Hepatocyte (in vitro differentiated cells): ENCODE results near the gene PSMD11. TPM values are rescaled to one million over a fixed set of nuclear protein-coding genes. Genes with fewer than 3 reads are reported as not detected.

Source experiments
- DNase-seq: peaks from one replicate; pipeline ENCODE4 v3.0.0-alpha.2; 2016; ENCODE audit warnings: low spot score
- H2AFZ ChIP-seq: fragments of 200-600 bp; sonication (generic); 2 replicates; pipeline ENCODE4 v1.6.0; 2016; ENCODE audit warnings: antibody characterized with exemption, mild to moderate bottlenecking
- H3K27ac ChIP-seq: fragments of 200-600 bp; sonication (generic); 2 replicates; pipeline ENCODE4 v1.5.1; 2016; ENCODE audit warnings: mild to moderate bottlenecking
- H3K27me3 ChIP-seq: fragments of 200-600 bp; sonication (generic); 2 replicates; pipeline ENCODE4 v1.6.1; 2016
- H3K36me3 ChIP-seq: fragments of 200-600 bp; sonication (generic); replicated peaks from 2 replicates; pipeline ENCODE4 v1.5.1; 2016; ENCODE audit warnings: low read depth; ENCODE audit not compliant: insufficient read depth
- H3K4me1 ChIP-seq: fragments of 200-600 bp; sonication (generic); 2 replicates; pipeline ENCODE4 v1.5.1; 2016; ENCODE audit warnings: mild to moderate bottlenecking, moderate library complexity; ENCODE audit not compliant: insufficient read depth
- H3K4me2 ChIP-seq: fragments of 200-600 bp; sonication (generic); 2 replicates; pipeline ENCODE4 v1.6.0; 2016
- H3K4me3 ChIP-seq: fragments of 200-600 bp; sonication (generic); 2 replicates; pipeline ENCODE4 v1.5.1; 2016; ENCODE audit warnings: mild to moderate bottlenecking
- H3K79me2 ChIP-seq: fragments of 200-600 bp; sonication (generic); 2 replicates; pipeline ENCODE4 v1.6.0; 2017; ENCODE audit warnings: mild to moderate bottlenecking
- H3K9me2 ChIP-seq: fragments of 200-600 bp; sonication (generic); replicated peaks from 2 replicates; pipeline ENCODE4 v1.6.0; 2017; ENCODE audit warnings: mild to moderate bottlenecking; ENCODE audit not compliant: insufficient read depth
- H3K9me3 ChIP-seq: fragments of 200-600 bp; sonication (generic); 2 replicates; pipeline ENCODE4 v1.5.1; 2016; ENCODE audit warnings: low read depth, mild to moderate bottlenecking
- H4K20me1 ChIP-seq: fragments of 200-600 bp; sonication (generic); 2 replicates; pipeline ENCODE4 v1.6.0; 2016; ENCODE audit warnings: mild to moderate bottlenecking; ENCODE audit not compliant: insufficient read depth, poor library complexity, severe bottlenecking
- CTCF ChIP-seq: fragments of 200-600 bp; sonication (generic); IDR thresholded peaks from 2 replicates; pipeline ENCODE4 v1.5.1; 2016; ENCODE audit warnings: antibody characterized with exemption, mild to moderate bottlenecking; ENCODE audit not compliant: poor library complexity
- EZH2 ChIP-seq: fragments of 200-600 bp; sonication (generic); IDR thresholded peaks from 2 replicates; pipeline ENCODE4 v1.6.1; 2016; ENCODE audit warnings: antibody characterized with exemption, mild to moderate bottlenecking, borderline replicate concordance
- EZH2phosphoT487 ChIP-seq: fragments of 200-600 bp; sonication (generic); IDR thresholded peaks from one replicate; pipeline ENCODE4 v1.6.1; 2018; ENCODE audit warnings: antibody characterized with exemption, mild to moderate bottlenecking, low read depth, moderate library complexity; ENCODE audit not compliant: unreplicated experiment, severe bottlenecking
- WGBS: methylation state at CpG from one replicate; pipeline ENCODE4 v1.1.6; 2016; ENCODE audit warnings: low lambda C conversion rate; ENCODE audit errors: missing lambda C conversion rate; 5-methylcytosine and 5-hydroxymethylcytosine counted together
- polyA plus RNA-seq: library from polyadenylated mRNA; unstranded; fragments of >200 nt; fragmentation: Nextera tagmentation; extraction: Ambion mirVana; gene quantifications from 2 replicates; pipeline ENCODE4 v1.2.1, GENCODE V29; 2016
- total RNA-seq: library from RNA; depleted of rRNA; stranded (reverse); fragments of >200 nt; gene quantifications from 2 replicates; pipeline ENCODE4 v1.2.3, GENCODE V29; 2014

The PSMD11 gene
- total and polyA plus RNA-seq, 2 experiments from 2014 or later, result 62.0 to 141 TPM

- H4K20me1 ChIP-seq, result peaks cover 10% of the 10 kb centered on the region
- H3K4me3 ChIP-seq, result no peak overlapping the region
- peaks cover 69% of the 10 kb centered on the region for H3K79me2 ChIP-seq
These were observed 8.0 kb downstream of the PSMD11 start for GRCh38 chr17:32452281-32452680.

GRCh38 chr17:32453370-32453769 lies 9.1 kb downstream of the PSMD11 start:
- 96% methylated on average over 2 of the region's 2 CpGs for WGBS
- Histone ChIP-seq H3K4me1 (no peaks in the 10 kb centered on the region), H3K36me3 (no peaks in the 10 kb centered on the region), H3K79me2 (peaks cover 67% of the 10 kb centered on the region), H3K4me3 (no peak overlapping the region), H3K9me3 (no peaks in the 10 kb centered on the region), H2AFZ (no peak overlapping the region), H3K4me2 (no peak overlapping the region), H4K20me1 (peaks cover 10% of the 10 kb centered on the region), H3K9me2 (no peaks in the 10 kb centered on the region), H3K27me3 (no peaks in the 10 kb centered on the region), H3K27ac (no peak overlapping the region)
- DNase-seq, result no peak
- TF ChIP-seq EZH2, result no peak

More at GRCh38 chr17:32452281-32452680, 8.0 kb downstream of the PSMD11 start:
- 97% methylated on average over 1 of the region's 1 CpG for WGBS
- H3K4me1 ChIP-seq, result no peaks in the 10 kb centered on the region
- H3K36me3 ChIP-seq, result no peaks in the 10 kb centered on the region
- TF ChIP-seq CTCF (no peak), EZH2phosphoT487 (no peak), EZH2 (no peak)
- H3K9me3 ChIP-seq, result no peaks in the 10 kb centered on the region
- no peaks in the 10 kb centered on the region for H3K27me3 ChIP-seq
- no peaks in the 10 kb centered on the region for H3K9me2 ChIP-seq
- H2AFZ ChIP-seq, result no peak overlapping the region
- no peak overlapping the region for H3K4me2 ChIP-seq
- H3K27ac ChIP-seq, result no peak overlapping the region
- DNase-seq, result no peak

GRCh38 chr17:32458371-32458770 lies 14.1 kb downstream of the PSMD11 start:
- Histone ChIP-seq H3K4me1 (no peaks in the 10 kb centered on the region), H3K27me3 (no peaks in the 10 kb centered on the region), H3K4me2 (no peak overlapping the region), H4K20me1 (peaks cover 19% of the 10 kb centered on the region), H3K9me2 (no peaks in the 10 kb centered on the region), H2AFZ (no peak overlapping the region), H3K36me3 (no peaks in the 10 kb centered on the region), H3K27ac (no peak overlapping the region), H3K79me2 (peaks cover 43% of the 10 kb centered on the region), H3K9me3 (no peaks in the 10 kb centered on the region), H3K4me3 (no peak overlapping the region)
- TF ChIP-seq CTCF, result no peak
- no peak for TF ChIP-seq EZH2
- TF ChIP-seq EZH2phosphoT487, result no peak
- no peak for DNase-seq

GRCh38 chr17:32460054-32460453 lies 15.7 kb downstream of the PSMD11 start:
- 98% methylated on average over 4 of the region's 4 CpGs for WGBS
- H3K4me2 ChIP-seq, result no peak overlapping the region
- H3K4me1 ChIP-seq, result no peaks in the 10 kb centered on the region
- no peaks in the 10 kb centered on the region for H3K27me3 ChIP-seq
- H3K9me2 ChIP-seq, result no peaks in the 10 kb centered on the region
- H3K79me2 ChIP-seq, result peaks cover 36% of the 10 kb centered on the region
- H3K9me3 ChIP-seq, result no peaks in the 10 kb centered on the region
- no peak overlapping the region for H3K4me3 ChIP-seq
- H4K20me1 ChIP-seq, result peaks cover 19% of the 10 kb centered on the region
- no peak overlapping the region for H3K27ac ChIP-seq
- TF ChIP-seq CTCF, result no peak
- H2AFZ ChIP-seq, result no peak overlapping the region
- no peaks in the 10 kb centered on the region for H3K36me3 ChIP-seq
- no peak for DNase-seq
